GM11168 (cell line): ENCODE measurements around the gene TRIM37.

Experiments
- in situ Hi-C: fragments of 300-500 bp; cut with MboI; formaldehyde crosslinking; loops from one replicate; pipeline ENCODE4 v1.12.0; 2022; ENCODE audit warnings: low sequenced_read_pairs; ENCODE audit not compliant: unreplicated experiment

Gene TRIM37

GRCh38 chr17:59000022-59000421 is 106.7 kb downstream of the TRIM37 start:
- in situ Hi-C loops, result loop anchor here (10.0 to 25.0 kb wide), 2 partner anchors 413 to 475 kb away; no protein-coding TSS in a partner anchor

- in situ Hi-C loops, result no loop called here
Measured at GRCh38 chr17:58999500-58999899, 107.2 kb downstream of the TRIM37 start.

GRCh38 chr17:58998871-58999270 is 107.8 kb downstream of the TRIM37 start:
- in situ Hi-C loops, result no loop called here

GRCh38 chr17:58997756-58998553 is 108.7 kb downstream of the TRIM37 start:
- in situ Hi-C loops, result no loop called here

GRCh38 chr17:58996968-58997367 is 109.7 kb downstream of the TRIM37 start:
- in situ Hi-C loops, result no loop called here

- in situ Hi-C loops, result no loop called here
Measured at GRCh38 chr17:58995247-58995940, 111.3 kb downstream of the TRIM37 start.

- in situ Hi-C loops, result no loop called here
Measured at GRCh38 chr17:58993311-58993710, 113.4 kb downstream of the TRIM37 start.

- in situ Hi-C loops, result no loop called here
Measured at GRCh38 chr17:58991718-58992331, 114.9 kb downstream of the TRIM37 start.

GRCh38 chr17:58989629-58990028 is 117.1 kb downstream of the TRIM37 start:
- in situ Hi-C loops, result no loop called here

- in situ Hi-C loops, result no loop called here
Measured at GRCh38 chr17:58985971-58986370, 120.7 kb downstream of the TRIM37 start.

GRCh38 chr17:58985367-58985766 is 121.3 kb downstream of the TRIM37 start:
- in situ Hi-C loops, result no loop called here

GRCh38 chr17:58982626-58983025 is 124.1 kb downstream of the TRIM37 start:
- in situ Hi-C loops, result no loop called here

- in situ Hi-C loops, result no loop called here
Measured at GRCh38 chr17:58980706-58981481, 125.8 kb downstream of the TRIM37 start.

- in situ Hi-C loops, result no loop called here
Measured at GRCh38 chr17:58976541-58976940, 130.1 kb downstream of the TRIM37 start.

GRCh38 chr17:58974354-58974753 is 132.3 kb downstream of the TRIM37 start:
- in situ Hi-C loops, result no loop called here

GRCh38 chr17:58970609-58971450 is 135.8 kb downstream of the TRIM37 start:
- in situ Hi-C loops, result no loop called here

- in situ Hi-C loops, result no loop called here
Measured at GRCh38 chr17:58969612-58970011, 137.1 kb downstream of the TRIM37 start.

GRCh38 chr17:58969156-58969555 is 137.5 kb downstream of the TRIM37 start:
- in situ Hi-C loops, result no loop called here

- in situ Hi-C loops, result no loop called here
Measured at GRCh38 chr17:58968426-58969061, 138.1 kb downstream of the TRIM37 start.
